WTC11 (cell line): Measurements from ENCODE around the gene U2SURP. TPM values are rescaled to one million over a fixed set of nuclear protein-coding genes. Genes with fewer than 3 reads are reported as not detected.

Source experiments
- ATAC-seq: fragments of 200-7000 bp; cut with Tn5 transposase; 2 replicates; pipeline ENCODE4 v1.10.0; 2021; ENCODE audit warnings: mild to moderate bottlenecking, moderate library complexity
- CTCF ChIA-PET: fragments of 300-600 bp; sonication (Branson Sonifier 250); formaldehyde crosslinking; loops from one replicate; lab custom pipeline; 2021; ENCODE audit warnings: antibody characterized with exemption; lab: Charles Lee
- POLR2A ChIA-PET: fragments of 350-600 bp; sonication (Branson Sonifier 250); formaldehyde crosslinking; loops from one replicate; lab custom pipeline; 2021; ENCODE audit warnings: antibody characterized with exemption; lab: Charles Lee
- DNase-seq: peaks from one replicate; pipeline ENCODE4 v3.0.0; 2021; ENCODE audit warnings: low spot score
- H3K27ac Mint-ChIP-seq: 2 replicates; pipeline ENCODE4 v1.8.0; 2021; ENCODE audit warnings: mixed read lengths
- H3K27me3 Mint-ChIP-seq: 2 replicates; pipeline ENCODE4 v1.8.0; 2021; ENCODE audit warnings: low read depth, mild to moderate bottlenecking, moderate library complexity, mixed read lengths
- H3K36me3 Mint-ChIP-seq: 2 replicates; pipeline ENCODE4 v1.8.0; 2021; ENCODE audit warnings: mixed read lengths
- H3K4me1 Mint-ChIP-seq: 2 replicates; pipeline ENCODE4 v1.8.0; 2022; ENCODE audit warnings: mixed read lengths
- H3K4me3 Mint-ChIP-seq: 2 replicates; pipeline ENCODE4 v1.8.0; 2021; ENCODE audit warnings: mild to moderate bottlenecking, moderate library complexity, mixed read lengths
- H3K9me3 Mint-ChIP-seq: 2 replicates; pipeline ENCODE4 v1.8.0; 2021; ENCODE audit warnings: mixed read lengths
- ELF4 ChIP-seq: sonication (generic); formaldehyde crosslinking; IDR thresholded peaks from 2 replicates; pipeline ENCODE4 v1.8.1; 2022; ENCODE audit warnings: low read depth, mild to moderate bottlenecking, moderate library complexity, missing genetic modification reagents
- EMX1 ChIP-seq: fragments of 250-450 bp; sonication (Bioruptor Pico); IDR thresholded peaks from 2 replicates; pipeline ENCODE4 v1.8.0; 2021; ENCODE audit warnings: mild to moderate bottlenecking
- FOXP1 ChIP-seq: sonication (generic); formaldehyde crosslinking; IDR thresholded peaks from 2 replicates; pipeline ENCODE4 v1.8.0; 2022; ENCODE audit warnings: missing genetic modification reagents, mild to moderate bottlenecking, moderate library complexity, borderline replicate concordance
- MYBL2 ChIP-seq: sonication (generic); formaldehyde crosslinking; IDR thresholded peaks from 2 replicates; pipeline ENCODE4 v1.8.1; 2023; ENCODE audit warnings: mild to moderate bottlenecking, moderate library complexity, missing genetic modification reagents
- NR1H2 ChIP-seq: sonication (generic); formaldehyde crosslinking; IDR thresholded peaks from 2 replicates; pipeline ENCODE4 v1.9.0; 2021; ENCODE audit warnings: mild to moderate bottlenecking, moderate library complexity, missing genetic modification reagents
- NR2C2 ChIP-seq: sonication (generic); formaldehyde crosslinking; IDR thresholded peaks from 2 replicates; pipeline ENCODE4 v1.8.0; 2022; ENCODE audit warnings: mild to moderate bottlenecking, missing genetic modification reagents
- OVOL2 ChIP-seq: fragments of 250-450 bp; sonication (Bioruptor Pico); IDR thresholded peaks from 2 replicates; pipeline ENCODE4 v1.9.0; 2021; ENCODE audit warnings: mild to moderate bottlenecking, borderline replicate concordance
- PRRX2 ChIP-seq: fragments of 250-450 bp; sonication (Bioruptor Pico); IDR thresholded peaks from 2 replicates; pipeline ENCODE4 v1.8.0; 2021; ENCODE audit warnings: mild to moderate bottlenecking
- RELA ChIP-seq: sonication (generic); formaldehyde crosslinking; IDR thresholded peaks from 2 replicates; pipeline ENCODE4 v1.8.1; 2022; ENCODE audit warnings: missing genetic modification reagents, mild to moderate bottlenecking, borderline replicate concordance
- SMAD4 ChIP-seq: sonication (generic); formaldehyde crosslinking; IDR thresholded peaks from 2 replicates; pipeline ENCODE4 v1.8.0; 2022; ENCODE audit warnings: mild to moderate bottlenecking, missing genetic modification reagents
- TEAD4 ChIP-seq: sonication (generic); formaldehyde crosslinking; IDR thresholded peaks from 2 replicates; pipeline ENCODE4 v1.8.0; 2022; ENCODE audit warnings: mild to moderate bottlenecking, missing genetic modification reagents
- ZBTB21 ChIP-seq: sonication (generic); formaldehyde crosslinking; IDR thresholded peaks from 2 replicates; pipeline ENCODE4 v1.8.1; 2023; ENCODE audit warnings: mild to moderate bottlenecking, missing genetic modification reagents, borderline replicate concordance
- ZNF121 ChIP-seq: sonication (generic); formaldehyde crosslinking; IDR thresholded peaks from 2 replicates; pipeline ENCODE4 v1.8.0; 2023; ENCODE audit warnings: missing genetic modification reagents
- ZNF232 ChIP-seq: sonication (generic); formaldehyde crosslinking; IDR thresholded peaks from 2 replicates; pipeline ENCODE4 v1.8.0; 2022; ENCODE audit warnings: mild to moderate bottlenecking, missing genetic modification reagents
- ZNF263 ChIP-seq: sonication (generic); formaldehyde crosslinking; IDR thresholded peaks from 2 replicates; pipeline ENCODE4 v1.8.1; 2022; ENCODE audit warnings: low read depth, mild to moderate bottlenecking, moderate library complexity, missing genetic modification reagents
- ZNF671 ChIP-seq: fragments of 250-450 bp; sonication (Bioruptor Pico); IDR thresholded peaks from 2 replicates; pipeline ENCODE4 v1.8.0; 2021; ENCODE audit warnings: mild to moderate bottlenecking
- total RNA-seq: library from RNA; stranded (reverse); gene quantifications from 3 replicates; pipeline ENCODE4 v1.2.3, GENCODE V29; 2021
- TF ChIP-seq, protein P1 (sequence below): fragments of 250-450 bp; sonication (Bioruptor Pico); IDR thresholded peaks from 2 replicates; pipeline ENCODE4 v1.9.0; 2021; ENCODE audit warnings: mild to moderate bottlenecking
- TF ChIP-seq, protein P2 (sequence below): sonication (generic); formaldehyde crosslinking; IDR thresholded peaks from 2 replicates; pipeline ENCODE4 v1.8.1; 2022; ENCODE audit warnings: mild to moderate bottlenecking, missing genetic modification reagents, moderate library complexity, borderline replicate concordance
- TF ChIP-seq, protein P3 (sequence below): sonication (generic); formaldehyde crosslinking; IDR thresholded peaks from 2 replicates; pipeline ENCODE4 v1.8.0; 2023; ENCODE audit warnings: mild to moderate bottlenecking, missing genetic modification reagents
- TF ChIP-seq, protein P4 (sequence below): fragments of 250-450 bp; sonication (Bioruptor Pico); IDR thresholded peaks from 2 replicates; pipeline ENCODE4 v1.9.0; 2021; ENCODE audit warnings: mild to moderate bottlenecking
- TF ChIP-seq, protein P5 (sequence below): sonication (generic); formaldehyde crosslinking; IDR thresholded peaks from 2 replicates; pipeline ENCODE4 v1.8.0; 2022; ENCODE audit warnings: mild to moderate bottlenecking, missing genetic modification reagents
- TF ChIP-seq, protein P6 (sequence below): sonication (generic); formaldehyde crosslinking; IDR thresholded peaks from 2 replicates; pipeline ENCODE4 v1.8.0; 2022; ENCODE audit warnings: mild to moderate bottlenecking, missing genetic modification reagents

Gene U2SURP
- total RNA-seq, 1 experiment from 2014 or later = 133 TPM

DNA sequence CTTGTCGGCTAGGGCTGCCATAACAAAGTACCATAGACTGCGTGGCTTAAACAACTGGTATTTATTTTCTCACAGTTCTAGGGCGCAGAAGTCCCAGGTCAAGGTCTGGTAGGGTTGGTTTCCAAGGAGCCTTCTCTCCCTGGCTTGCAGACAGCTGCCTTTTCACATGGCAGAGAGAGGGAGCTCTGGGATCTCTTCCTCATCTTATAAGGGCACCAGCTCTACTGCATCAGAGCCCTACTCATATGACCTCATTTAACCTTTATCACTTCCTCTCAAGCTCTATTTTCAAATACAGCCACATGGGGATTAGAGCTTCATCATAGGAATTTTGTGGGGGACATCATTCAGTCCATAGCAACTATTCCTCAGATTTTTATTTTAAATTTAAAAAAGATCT lies 20.3 kb upstream of the U2SURP start:
- ATAC-seq (peak; percentile 89), DNase-seq (no peak)
- Mint-ChIP-seq H3K4me3 (no peak overlapping the region), H3K27ac (no peak overlapping the region), H3K36me3 (no peaks in the 10 kb centered on the region), H3K9me3 (no peaks in the 10 kb centered on the region), H3K27me3 (no peaks in the 10 kb centered on the region), H3K4me1 (peaks cover 18% of the 10 kb centered on the region)
- POLR2A ChIA-PET = interaction anchor here (0.9 to 1.8 kb wide), 2 partner anchors 12 to 20 kb away, joined by 3 to 9 read pairs; partner anchors contain the start of gene U2SURP
- TF ChIP-seq, protein P1, sequence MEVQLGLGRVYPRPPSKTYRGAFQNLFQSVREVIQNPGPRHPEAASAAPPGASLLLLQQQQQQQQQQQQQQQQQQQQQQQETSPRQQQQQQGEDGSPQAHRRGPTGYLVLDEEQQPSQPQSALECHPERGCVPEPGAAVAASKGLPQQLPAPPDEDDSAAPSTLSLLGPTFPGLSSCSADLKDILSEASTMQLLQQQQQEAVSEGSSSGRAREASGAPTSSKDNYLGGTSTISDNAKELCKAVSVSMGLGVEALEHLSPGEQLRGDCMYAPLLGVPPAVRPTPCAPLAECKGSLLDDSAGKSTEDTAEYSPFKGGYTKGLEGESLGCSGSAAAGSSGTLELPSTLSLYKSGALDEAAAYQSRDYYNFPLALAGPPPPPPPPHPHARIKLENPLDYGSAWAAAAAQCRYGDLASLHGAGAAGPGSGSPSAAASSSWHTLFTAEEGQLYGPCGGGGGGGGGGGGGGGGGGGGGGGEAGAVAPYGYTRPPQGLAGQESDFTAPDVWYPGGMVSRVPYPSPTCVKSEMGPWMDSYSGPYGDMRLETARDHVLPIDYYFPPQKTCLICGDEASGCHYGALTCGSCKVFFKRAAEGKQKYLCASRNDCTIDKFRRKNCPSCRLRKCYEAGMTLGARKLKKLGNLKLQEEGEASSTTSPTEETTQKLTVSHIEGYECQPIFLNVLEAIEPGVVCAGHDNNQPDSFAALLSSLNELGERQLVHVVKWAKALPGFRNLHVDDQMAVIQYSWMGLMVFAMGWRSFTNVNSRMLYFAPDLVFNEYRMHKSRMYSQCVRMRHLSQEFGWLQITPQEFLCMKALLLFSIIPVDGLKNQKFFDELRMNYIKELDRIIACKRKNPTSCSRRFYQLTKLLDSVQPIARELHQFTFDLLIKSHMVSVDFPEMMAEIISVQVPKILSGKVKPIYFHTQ (CRISPR knock-in tag) = no peak
- TF ChIP-seq NR1H2 = no peak
- CTCF ChIA-PET = interaction anchor here (0.6 to 2.3 kb wide), 13 partner anchors 9 to 153 kb away, joined by 3 to 20 read pairs (median 4); partner anchors contain the start of gene U2SURP

DNA sequence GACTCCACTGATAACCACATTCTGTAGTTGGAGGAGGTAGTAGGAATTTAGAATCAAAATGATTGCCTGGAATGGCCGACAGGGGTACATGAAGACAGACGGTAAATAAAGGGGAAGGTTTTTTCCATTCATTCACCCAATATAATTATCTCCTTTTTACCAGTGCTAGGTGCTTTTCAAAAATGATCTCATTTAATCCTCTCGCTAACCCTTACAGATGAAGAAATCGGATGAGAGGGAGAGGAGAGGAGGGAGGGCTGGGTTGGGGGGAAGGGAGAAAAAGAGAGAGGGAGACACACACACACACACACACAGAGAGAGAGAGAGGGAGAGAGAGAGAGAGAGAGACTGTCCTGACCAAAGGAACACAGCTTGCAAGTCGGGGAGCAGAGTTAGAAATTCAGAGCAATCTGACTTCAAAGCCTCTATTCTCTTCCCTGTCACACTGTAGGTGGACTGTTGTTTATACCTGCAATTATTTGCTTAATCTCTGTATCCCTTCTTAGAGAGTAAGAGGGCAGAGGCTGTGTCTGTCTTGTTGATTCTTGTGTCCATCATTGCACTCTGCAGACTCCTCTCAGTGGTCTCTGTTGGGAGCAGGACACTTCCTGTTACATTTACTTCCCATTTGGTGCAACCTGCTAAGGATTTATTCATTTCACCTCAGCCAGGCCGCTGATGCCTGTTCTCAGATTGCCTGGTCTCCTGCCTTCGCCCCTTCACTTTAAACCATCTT lies 19.2 kb upstream of the U2SURP start:
- Mint-ChIP-seq H3K27ac (0 out of 2 replicates have a peak overlapping the region, but pooled peaks have one; percentile 16), H3K4me1 (peaks cover 18% of the 10 kb centered on the region), H3K4me3 (no peak overlapping the region), H3K9me3 (no peaks in the 10 kb centered on the region), H3K27me3 (no peaks in the 10 kb centered on the region), H3K36me3 (no peaks in the 10 kb centered on the region)
- peak; percentile 61 for ATAC-seq
- POLR2A ChIA-PET = interaction anchor here (0.9 to 1.8 kb wide), 2 partner anchors 14 to 19 kb away, joined by 3 to 9 read pairs; partner anchors contain the start of gene U2SURP
- DNase-seq = no peak
- TF ChIP-seq, protein P2, sequence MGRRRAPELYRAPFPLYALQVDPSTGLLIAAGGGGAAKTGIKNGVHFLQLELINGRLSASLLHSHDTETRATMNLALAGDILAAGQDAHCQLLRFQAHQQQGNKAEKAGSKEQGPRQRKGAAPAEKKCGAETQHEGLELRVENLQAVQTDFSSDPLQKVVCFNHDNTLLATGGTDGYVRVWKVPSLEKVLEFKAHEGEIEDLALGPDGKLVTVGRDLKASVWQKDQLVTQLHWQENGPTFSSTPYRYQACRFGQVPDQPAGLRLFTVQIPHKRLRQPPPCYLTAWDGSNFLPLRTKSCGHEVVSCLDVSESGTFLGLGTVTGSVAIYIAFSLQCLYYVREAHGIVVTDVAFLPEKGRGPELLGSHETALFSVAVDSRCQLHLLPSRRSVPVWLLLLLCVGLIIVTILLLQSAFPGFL (CRISPR knock-in tag) = no peak
- TF ChIP-seq ZBTB21 (CRISPR knock-in tag) (no peak), ZNF121 (CRISPR knock-in tag) (no peak), PRRX2 (CRISPR knock-in tag) (no peak)
- CTCF ChIA-PET = interaction anchor here (1.1 to 2.3 kb wide), 9 partner anchors 8 to 154 kb away, joined by 3 to 20 read pairs (median 3); partner anchors contain the start of gene U2SURP

DNA sequence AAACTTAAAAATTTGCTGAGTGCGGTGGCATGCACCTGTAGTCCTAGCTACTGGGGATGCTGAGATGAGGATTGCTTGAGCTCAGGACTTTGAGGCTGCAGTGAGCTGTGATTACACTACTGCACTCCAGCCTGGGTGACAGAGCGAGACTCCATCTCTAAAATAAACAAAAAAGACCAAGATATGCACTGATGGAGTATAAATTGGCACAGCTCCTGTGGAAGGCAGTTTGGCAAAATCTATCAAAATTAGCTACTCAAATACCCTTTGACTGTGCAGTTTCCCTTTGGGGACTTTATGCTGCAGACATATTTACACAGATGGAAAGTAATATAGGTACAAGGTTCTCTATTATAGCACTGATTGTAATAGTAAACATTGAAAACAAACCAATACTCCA lies 18.1 kb upstream of the U2SURP start:
- ChIA-PET POLR2A (interaction anchor here (0.6 to 0.7 kb wide), 4 partner anchors 18 to 120 kb away, joined by 3 to 5 read pairs (median 4); partner anchors contain the start of gene U2SURP), CTCF (interaction anchor here (1.1 to 2.7 kb wide), 2 partner anchors 54 to 155 kb away, joined by 3 to 11 read pairs; no protein-coding TSS in a partner anchor)
- Mint-ChIP-seq H3K4me1 (peaks cover 23% of the 10 kb centered on the region), H3K36me3 (no peaks in the 10 kb centered on the region), H3K27me3 (no peaks in the 10 kb centered on the region), H3K27ac (no peak overlapping the region), H3K4me3 (no peak overlapping the region), H3K9me3 (no peaks in the 10 kb centered on the region)
- ATAC-seq (no peak), DNase-seq (no peak)
- TF ChIP-seq ELF4 (CRISPR knock-in tag) = no peak
- TF ChIP-seq NR2C2 (CRISPR knock-in tag) = no peak
- no peak for TF ChIP-seq RELA (CRISPR knock-in tag)
- no peak for TF ChIP-seq ZNF263 (CRISPR knock-in tag)
- TF ChIP-seq TEAD4 (CRISPR knock-in tag) = no peak
- TF ChIP-seq, protein P3, sequence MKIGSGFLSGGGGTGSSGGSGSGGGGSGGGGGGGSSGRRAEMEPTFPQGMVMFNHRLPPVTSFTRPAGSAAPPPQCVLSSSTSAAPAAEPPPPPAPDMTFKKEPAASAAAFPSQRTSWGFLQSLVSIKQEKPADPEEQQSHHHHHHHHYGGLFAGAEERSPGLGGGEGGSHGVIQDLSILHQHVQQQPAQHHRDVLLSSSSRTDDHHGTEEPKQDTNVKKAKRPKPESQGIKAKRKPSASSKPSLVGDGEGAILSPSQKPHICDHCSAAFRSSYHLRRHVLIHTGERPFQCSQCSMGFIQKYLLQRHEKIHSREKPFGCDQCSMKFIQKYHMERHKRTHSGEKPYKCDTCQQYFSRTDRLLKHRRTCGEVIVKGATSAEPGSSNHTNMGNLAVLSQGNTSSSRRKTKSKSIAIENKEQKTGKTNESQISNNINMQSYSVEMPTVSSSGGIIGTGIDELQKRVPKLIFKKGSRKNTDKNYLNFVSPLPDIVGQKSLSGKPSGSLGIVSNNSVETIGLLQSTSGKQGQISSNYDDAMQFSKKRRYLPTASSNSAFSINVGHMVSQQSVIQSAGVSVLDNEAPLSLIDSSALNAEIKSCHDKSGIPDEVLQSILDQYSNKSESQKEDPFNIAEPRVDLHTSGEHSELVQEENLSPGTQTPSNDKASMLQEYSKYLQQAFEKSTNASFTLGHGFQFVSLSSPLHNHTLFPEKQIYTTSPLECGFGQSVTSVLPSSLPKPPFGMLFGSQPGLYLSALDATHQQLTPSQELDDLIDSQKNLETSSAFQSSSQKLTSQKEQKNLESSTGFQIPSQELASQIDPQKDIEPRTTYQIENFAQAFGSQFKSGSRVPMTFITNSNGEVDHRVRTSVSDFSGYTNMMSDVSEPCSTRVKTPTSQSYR = no peak
- TF ChIP-seq, protein P4, sequence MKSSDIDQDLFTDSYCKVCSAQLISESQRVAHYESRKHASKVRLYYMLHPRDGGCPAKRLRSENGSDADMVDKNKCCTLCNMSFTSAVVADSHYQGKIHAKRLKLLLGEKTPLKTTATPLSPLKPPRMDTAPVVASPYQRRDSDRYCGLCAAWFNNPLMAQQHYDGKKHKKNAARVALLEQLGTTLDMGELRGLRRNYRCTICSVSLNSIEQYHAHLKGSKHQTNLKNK (CRISPR knock-in tag) = no peak
- no peak for TF ChIP-seq OVOL2
- no peak for TF ChIP-seq ZNF232 (CRISPR knock-in tag)
- TF ChIP-seq PRRX2 (CRISPR knock-in tag) = no peak
- TF ChIP-seq MYBL2 = no peak
- no peak for TF ChIP-seq FOXP1
- no peak for TF ChIP-seq EMX1 (CRISPR knock-in tag)
- TF ChIP-seq, protein P5, sequence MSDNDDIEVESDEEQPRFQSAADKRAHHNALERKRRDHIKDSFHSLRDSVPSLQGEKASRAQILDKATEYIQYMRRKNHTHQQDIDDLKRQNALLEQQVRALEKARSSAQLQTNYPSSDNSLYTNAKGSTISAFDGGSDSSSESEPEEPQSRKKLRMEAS (CRISPR knock-in tag) = no peak
- TF ChIP-seq, protein P6, sequence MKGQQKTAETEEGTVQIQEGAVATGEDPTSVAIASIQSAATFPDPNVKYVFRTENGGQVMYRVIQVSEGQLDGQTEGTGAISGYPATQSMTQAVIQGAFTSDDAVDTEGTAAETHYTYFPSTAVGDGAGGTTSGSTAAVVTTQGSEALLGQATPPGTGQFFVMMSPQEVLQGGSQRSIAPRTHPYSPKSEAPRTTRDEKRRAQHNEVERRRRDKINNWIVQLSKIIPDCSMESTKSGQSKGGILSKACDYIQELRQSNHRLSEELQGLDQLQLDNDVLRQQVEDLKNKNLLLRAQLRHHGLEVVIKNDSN (CRISPR knock-in tag) = no peak
- TF ChIP-seq SMAD4 = no peak
- no peak for TF ChIP-seq ZNF671
